ENCODE measurements around the gene FRY. TPM values are rescaled to one million over a fixed set of nuclear protein-coding genes. Genes with fewer than 3 reads are reported as not detected.

Gene FRY
- total RNA-seq, 2 donors from 2014 or later, result 1.9 to 6.9 TPM

DNA sequence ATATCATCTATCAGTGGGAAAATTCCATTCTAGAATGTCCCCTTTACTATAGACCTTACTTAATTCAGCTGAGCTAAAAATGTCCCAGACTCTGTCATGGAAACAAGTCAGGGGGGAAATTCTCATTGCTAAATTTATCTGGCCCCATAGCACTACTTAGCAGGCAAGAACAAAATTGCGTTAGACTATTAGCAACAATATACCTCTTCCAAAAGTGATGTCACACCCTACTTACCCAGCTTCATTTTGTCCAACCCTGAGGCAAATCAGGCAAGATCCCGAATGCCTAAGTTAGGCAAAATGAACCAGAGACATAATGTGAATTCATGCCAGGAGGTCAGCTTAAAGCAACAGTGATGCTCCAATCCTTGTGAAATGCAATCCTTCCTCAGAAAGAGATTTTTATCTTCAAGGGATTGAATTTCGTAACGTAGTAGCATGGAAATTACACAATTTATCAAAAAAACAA, 93.7 kb downstream of the FRY start:
- Mint-ChIP-seq H3K36me3 (peaks cover 0 to 13% of the 10 kb centered on the region in 2 donors), H3K9me3 (no peaks in the 10 kb centered on the region), H3K27ac (no peak overlapping the region)
- ATAC-seq, result no peak
- DNase-seq (ENCODE audit: low spot score in 2 of 2), result no peak

DNA sequence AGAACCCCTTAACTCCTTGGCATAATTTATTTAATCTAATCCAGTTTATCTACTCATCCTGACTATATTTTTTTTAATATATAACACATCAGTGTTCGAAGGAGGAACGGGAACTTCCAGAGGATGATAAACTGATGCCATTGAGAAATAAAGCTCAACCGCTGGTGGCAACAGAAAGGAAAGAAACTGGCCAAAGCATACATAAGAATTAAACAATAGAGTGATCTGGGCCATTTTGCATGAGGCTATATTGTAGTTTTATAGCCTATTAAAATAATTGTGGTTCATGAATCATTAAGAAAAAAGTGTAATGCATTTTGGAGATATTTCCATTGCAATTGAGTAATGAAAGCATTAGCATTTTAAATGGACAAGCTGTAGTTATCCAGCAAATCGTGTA, 94.2 kb downstream of the FRY start:
- ATAC-seq (no peak), DNase-seq (ENCODE audit: low spot score in 2 of 2) (no peak)
- H3K27ac Mint-ChIP-seq, result no peak overlapping the region
- H3K9me3 Mint-ChIP-seq, result no peaks in the 10 kb centered on the region
- peaks cover 0 to 13% of the 10 kb centered on the region in 2 donors for H3K36me3 Mint-ChIP-seq

DNA sequence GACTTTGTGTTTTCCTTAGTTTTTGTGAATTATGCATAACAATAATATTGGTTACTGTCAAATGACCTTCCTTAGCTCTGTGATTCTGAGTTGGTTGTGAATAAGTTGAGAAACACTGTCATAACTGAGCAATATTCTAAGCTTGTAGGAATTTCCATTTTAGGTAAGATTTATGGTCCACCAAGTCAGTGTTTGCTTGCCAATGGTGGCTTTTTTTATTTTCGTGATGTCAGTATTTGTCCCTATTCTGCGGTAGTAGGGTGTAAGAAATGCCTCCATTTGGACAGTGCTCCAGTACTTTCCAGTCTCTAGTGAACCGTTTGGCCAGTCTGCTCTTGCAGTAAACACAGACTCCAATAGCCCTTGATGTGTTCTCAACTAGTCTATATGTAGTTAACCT, 94.7 kb downstream of the FRY start:
- peaks cover 0 to 9% of the 10 kb centered on the region in 2 donors for H3K36me3 Mint-ChIP-seq
- no peak for ATAC-seq
- H3K27ac Mint-ChIP-seq, result no peak overlapping the region

DNA sequence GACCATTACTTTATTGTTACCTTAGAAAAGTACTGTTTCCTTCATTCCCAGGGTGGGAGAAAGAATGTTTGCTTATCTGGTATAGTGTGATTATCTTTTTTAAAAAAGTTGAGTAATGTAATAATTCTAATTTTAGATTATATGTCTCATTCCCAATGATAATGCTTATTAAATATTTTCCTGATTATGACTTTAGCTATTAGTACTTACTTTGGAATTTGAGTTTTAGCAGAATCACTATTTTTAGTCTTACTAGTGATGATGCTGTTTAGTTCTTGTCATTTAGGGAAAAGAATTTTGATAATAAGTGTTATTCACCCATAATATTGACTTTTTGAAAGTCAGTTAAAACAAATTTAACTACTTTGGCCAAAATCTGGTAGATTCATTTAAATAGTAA, 95.2 kb downstream of the FRY start:
- peaks cover 0 to 7% of the 10 kb centered on the region in 2 donors for H3K36me3 Mint-ChIP-seq
- DNase-seq (ENCODE audit: low spot score in 2 of 2) (no peak), ATAC-seq (no peak)

More for the DNA sequence above, 94.7 kb downstream of the FRY start:
- no peaks in the 10 kb centered on the region for H3K9me3 Mint-ChIP-seq
- no peak for DNase-seq (ENCODE audit: low spot score in 2 of 2)

DNA sequence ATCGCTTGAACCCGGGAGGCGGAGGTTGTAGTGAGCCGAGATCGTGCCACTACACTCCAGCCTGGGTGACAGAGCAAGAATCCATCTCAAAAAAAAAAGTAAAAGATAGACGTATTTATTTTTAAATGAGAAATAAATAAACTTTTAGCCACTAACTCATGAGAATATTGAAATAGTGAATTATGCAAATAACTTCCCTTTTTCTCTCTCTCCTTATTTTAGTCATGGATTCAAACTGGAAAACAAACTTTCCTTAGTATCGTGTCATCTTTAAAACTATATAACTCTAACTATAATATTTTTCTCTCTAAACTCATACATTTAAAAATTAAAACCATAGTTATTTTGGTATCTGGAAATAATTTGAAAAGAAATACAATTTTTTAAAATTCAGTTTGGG, 96.1 kb downstream of the FRY start:
- DNase-seq (ENCODE audit: low spot score in 2 of 2) (no peak), ATAC-seq (no peak)
- Mint-ChIP-seq H3K27ac (no peak overlapping the region), H3K9me3 (no peaks in the 10 kb centered on the region), H3K36me3 (peaks cover 0 to 4% of the 10 kb centered on the region in 2 donors)

More for the DNA sequence above, 95.2 kb downstream of the FRY start:
- no peaks in the 10 kb centered on the region for H3K9me3 Mint-ChIP-seq
- no peak overlapping the region for H3K27ac Mint-ChIP-seq

DNA sequence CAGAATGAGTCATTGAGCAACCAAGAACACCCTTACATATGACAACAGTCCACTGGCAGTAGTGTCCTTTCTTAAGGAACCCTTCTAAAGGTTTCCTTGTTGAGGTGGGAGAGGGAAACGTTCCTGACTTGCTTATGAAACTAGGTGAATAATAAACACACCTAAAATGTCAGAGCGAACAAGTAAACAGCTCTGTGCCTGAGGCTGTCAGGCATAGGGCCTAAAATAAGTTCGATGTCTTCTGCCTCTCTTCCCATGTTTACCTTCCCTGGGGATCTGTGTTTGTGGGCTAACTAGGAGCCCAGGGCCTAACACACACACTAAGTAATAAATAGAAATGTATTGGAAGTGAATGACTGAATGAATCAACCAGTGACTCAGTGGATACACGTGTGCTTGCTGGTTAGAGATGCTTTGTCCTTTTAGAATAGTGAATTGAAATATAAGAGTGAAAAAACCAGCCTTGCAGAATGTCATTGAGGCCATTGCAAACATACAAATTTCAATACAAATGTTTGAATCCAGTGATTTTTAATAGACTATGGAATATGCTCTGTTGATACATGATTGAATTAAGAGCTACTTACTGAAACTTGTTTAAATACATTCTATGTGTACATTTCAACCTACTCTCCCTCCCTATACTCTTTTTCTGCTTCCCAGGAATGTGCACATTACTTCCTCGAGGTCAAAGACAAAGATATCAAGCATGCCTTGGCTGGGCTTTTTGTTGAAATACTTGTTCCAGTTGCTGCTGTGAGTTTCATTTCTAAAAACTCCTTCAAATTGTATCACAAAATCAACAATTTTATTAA, 102.9 kb downstream of the FRY start:
- DNase-seq (ENCODE audit: low spot score in 2 of 2) (no peak), ATAC-seq (no peak)
- H3K36me3 Mint-ChIP-seq, result no peaks in the 10 kb centered on the region
- no peak overlapping the region for H3K27ac Mint-ChIP-seq
- H3K9me3 Mint-ChIP-seq, result no peaks in the 10 kb centered on the region

DNA sequence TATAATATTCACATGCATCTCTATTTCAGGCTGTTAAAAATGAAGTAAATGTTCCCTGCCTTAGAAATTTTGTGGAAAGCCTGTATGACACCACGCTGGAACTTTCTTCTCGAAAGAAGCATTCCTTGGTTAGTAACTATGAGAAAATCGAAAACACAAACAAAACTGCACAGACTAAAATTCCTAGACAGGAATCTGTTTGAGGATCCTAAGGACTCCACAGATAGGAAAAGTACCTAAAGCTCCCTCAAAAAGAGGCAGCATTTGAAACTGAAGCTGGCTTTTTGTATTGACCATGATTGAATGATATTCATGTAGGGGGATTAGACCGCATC, 103.4 kb downstream of the FRY start:
- H3K27ac Mint-ChIP-seq, result no peak overlapping the region
- ATAC-seq (no peak), DNase-seq (ENCODE audit: low spot score in 2 of 2) (no peak)
- no peaks in the 10 kb centered on the region for H3K9me3 Mint-ChIP-seq
- no peaks in the 10 kb centered on the region for H3K36me3 Mint-ChIP-seq

DNA sequence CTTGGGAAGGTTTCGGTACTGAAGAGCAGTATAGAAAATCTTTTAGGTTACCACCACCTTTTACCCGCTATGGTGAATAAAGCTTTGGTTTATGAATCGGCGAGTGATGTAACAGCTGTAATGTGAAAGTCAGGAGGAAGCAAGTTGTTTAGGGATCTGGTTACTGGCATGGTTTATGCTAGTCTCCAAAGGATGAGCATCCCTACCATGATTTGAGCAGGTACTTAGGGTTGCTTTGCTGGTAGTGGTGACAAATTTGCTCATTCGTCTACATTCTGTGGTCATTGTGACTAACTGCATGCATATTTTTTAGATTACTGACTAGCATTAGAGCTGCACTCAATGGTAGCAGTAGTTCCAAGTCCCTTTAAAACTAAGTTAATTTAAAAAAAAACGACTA, 104.1 kb downstream of the FRY start:
- no peak overlapping the region for H3K27ac Mint-ChIP-seq
- ATAC-seq (no peak), DNase-seq (ENCODE audit: low spot score in 2 of 2) (no peak)
- H3K36me3 Mint-ChIP-seq, result no peaks in the 10 kb centered on the region
- no peaks in the 10 kb centered on the region for H3K9me3 Mint-ChIP-seq

DNA sequence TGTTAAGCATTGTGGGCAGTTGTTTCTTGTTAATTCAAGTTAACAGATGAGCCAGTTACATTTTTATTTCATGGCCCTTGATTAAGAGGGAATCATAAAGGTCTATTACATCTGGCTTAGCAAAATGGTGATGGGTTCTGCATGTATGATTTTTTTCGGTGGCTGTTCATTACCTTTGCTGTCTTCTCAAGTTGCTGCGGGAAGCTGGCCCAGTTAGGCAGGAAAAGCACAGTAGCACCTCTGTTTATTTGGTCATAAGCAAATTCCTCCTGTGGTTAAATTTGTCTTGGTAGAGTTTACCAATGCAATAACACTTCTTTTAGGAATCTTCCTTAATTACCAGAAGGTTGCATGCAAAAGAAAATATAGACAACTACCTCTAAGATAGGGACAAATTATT, 104.5 kb downstream of the FRY start:
- H3K36me3 Mint-ChIP-seq, result no peaks in the 10 kb centered on the region
- H3K27ac Mint-ChIP-seq, result no peak overlapping the region
- ATAC-seq (no peak), DNase-seq (ENCODE audit: low spot score in 2 of 2) (no peak)
- no peaks in the 10 kb centered on the region for H3K9me3 Mint-ChIP-seq

DNA sequence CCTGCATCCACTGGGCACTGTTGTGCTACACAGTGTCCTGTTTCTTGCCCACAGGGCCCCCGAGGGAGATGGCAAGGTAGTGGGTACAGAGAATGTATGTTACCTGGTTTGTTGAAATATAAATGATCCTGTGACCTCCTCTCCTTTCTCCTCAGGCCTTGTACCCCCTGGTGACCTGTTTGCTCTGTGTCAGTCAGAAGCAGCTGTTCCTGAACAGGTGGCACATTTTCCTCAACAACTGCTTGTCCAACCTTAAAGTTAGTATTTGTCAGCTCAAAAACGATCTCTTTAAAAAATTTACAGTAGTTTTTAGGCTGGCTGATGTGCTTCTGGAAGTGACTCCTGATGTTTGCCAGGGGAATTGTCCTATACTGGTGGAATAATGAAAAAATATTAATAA, 105.1 kb downstream of the FRY start:
- DNase-seq (ENCODE audit: low spot score in 2 of 2) (no peak), ATAC-seq (no peak)
- no peaks in the 10 kb centered on the region for H3K9me3 Mint-ChIP-seq
- no peak overlapping the region for H3K27ac Mint-ChIP-seq
- H3K36me3 Mint-ChIP-seq, result no peaks in the 10 kb centered on the region

DNA sequence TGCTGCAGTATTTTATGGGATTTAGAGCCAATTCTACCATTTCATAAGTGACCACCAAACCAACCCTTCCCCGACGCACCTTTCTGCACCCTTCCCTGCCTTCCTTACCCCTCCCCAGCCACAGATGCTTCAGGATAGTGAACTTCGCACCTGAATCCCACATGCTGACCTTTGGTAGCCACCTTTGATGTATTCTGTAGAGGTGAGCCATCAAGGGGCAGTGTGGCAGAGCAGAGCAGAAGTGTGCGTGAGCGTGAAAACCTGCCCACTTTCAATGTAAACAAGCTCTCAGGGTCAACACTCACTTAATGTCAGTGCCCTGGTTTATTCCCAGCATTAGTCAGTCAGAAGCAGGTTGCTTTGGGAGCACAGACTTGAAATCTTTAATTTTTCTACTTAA, 107.7 kb downstream of the FRY start:
- ATAC-seq (no peak), DNase-seq (ENCODE audit: low spot score in 2 of 2) (no peak)
- H3K9me3 Mint-ChIP-seq, result no peaks in the 10 kb centered on the region
- no peaks in the 10 kb centered on the region for H3K36me3 Mint-ChIP-seq
- H3K27ac Mint-ChIP-seq, result no peak overlapping the region

DNA sequence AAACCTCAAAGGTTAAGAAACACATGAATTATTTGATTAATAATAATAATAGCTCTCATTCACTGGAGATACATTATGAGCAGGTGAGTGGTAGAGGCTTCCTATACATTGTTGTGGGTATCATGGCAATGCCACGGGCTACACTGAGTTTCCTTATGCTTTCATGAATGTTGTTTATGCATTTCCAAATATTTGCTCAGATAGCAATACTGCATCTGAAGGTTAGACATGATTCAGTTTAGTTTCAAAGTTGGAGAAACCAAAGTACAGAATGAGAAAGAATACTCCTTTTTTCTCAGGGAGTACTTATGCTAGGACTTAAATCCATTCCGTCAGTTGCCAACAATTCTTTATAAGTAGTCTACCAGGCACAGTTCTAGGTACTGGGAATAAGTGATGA, 108.5 kb downstream of the FRY start:
- H3K9me3 Mint-ChIP-seq, result no peaks in the 10 kb centered on the region
- ATAC-seq, result no peak
- DNase-seq (ENCODE audit: low spot score in 2 of 2), result no peak
- H3K36me3 Mint-ChIP-seq, result no peaks in the 10 kb centered on the region
- no peak overlapping the region for H3K27ac Mint-ChIP-seq

DNA sequence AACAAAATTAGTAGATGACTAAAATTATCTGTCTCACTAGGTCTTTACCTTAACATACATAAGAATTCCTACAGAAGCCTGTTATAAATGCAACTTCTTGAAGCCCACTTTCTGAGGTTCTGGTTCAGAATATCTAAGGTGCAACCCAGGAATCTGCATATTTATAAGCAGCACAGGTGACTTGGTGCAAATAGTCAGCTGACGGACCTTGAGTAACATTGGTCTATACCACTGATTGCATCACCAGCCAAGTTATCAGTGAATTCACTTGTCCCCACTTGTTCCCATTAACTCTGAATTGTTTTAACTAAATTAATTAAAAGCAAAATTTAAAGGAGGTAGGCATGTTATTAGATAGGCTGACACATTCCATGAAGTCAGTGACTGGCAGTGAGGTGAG, 109.9 kb downstream of the FRY start:
- ATAC-seq (no peak), DNase-seq (ENCODE audit: low spot score in 2 of 2) (no peak)
- Mint-ChIP-seq H3K27ac (no peak overlapping the region), H3K36me3 (no peaks in the 10 kb centered on the region), H3K9me3 (no peaks in the 10 kb centered on the region)

DNA sequence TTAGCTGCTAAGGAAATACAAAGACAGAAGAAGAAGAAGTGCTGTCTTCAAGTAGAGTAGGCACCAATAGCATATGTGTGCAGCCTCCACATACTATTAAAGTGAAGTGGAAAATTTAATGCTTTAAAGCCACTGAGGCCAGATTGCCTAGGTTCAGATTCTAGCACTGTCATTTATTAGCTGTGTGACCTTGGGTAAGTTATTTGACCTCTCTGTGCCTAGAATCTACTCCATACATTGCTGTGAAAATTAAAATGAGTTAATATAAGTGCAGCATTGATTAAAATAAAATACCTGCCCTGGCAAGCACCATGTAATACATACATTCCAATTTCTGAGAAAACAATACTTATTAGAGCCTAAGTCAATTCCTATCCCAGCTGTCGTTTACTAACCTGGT, 110.5 kb downstream of the FRY start:
- ATAC-seq (no peak), DNase-seq (ENCODE audit: low spot score in 2 of 2) (no peak)
- no peak overlapping the region for H3K27ac Mint-ChIP-seq
- H3K9me3 Mint-ChIP-seq, result no peaks in the 10 kb centered on the region
- H3K36me3 Mint-ChIP-seq, result no peaks in the 10 kb centered on the region

DNA sequence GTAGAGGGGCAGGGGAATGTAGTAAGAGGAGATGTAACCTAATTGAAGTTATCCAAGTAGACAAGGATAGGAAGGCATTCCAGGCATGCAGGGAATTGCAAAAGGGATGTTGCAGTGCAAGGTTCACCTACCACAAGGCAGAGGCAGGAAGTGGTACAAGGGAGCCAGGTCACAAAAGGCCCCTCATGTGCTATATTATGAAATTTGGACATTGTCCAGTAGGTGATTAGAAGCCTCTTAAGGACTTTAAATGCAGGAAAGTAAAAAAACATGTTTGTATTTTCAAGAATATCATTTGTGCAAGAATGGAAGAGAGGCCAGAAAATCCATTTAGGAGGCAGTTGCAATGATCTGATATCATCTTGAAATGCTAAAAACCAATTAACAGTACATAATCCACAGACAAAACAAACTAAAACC, 111.4 kb downstream of the FRY start:
- Mint-ChIP-seq H3K36me3 (no peaks in the 10 kb centered on the region), H3K27ac (no peak overlapping the region), H3K9me3 (no peaks in the 10 kb centered on the region)
- ATAC-seq (no peak), DNase-seq (ENCODE audit: low spot score in 2 of 2) (no peak)

DNA sequence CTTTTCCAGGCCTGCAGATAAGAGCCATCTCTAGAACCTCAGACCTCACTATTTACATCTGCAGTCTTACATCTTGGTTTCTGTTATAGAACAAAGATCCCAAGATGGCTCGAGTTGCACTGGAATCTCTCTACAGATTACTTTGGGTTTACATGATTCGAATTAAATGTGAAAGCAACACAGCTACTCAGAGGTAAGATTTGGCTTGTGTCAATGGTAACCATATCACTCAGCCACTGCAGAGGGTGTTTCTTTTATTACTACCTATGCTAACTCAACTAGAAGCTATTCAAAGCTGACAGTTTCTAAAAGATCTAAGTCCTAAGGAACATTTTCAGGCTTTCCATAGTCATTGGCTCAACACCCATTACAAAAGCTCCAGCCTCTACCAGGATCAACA, 115.6 kb downstream of the FRY start:
- Mint-ChIP-seq H3K36me3 (no peaks in the 10 kb centered on the region), H3K27ac (no peak overlapping the region), H3K9me3 (no peaks in the 10 kb centered on the region)
- peak in 1 of 2 donors; percentile 68 for ATAC-seq
- no peak for DNase-seq (ENCODE audit: low spot score in 2 of 2)

DNA sequence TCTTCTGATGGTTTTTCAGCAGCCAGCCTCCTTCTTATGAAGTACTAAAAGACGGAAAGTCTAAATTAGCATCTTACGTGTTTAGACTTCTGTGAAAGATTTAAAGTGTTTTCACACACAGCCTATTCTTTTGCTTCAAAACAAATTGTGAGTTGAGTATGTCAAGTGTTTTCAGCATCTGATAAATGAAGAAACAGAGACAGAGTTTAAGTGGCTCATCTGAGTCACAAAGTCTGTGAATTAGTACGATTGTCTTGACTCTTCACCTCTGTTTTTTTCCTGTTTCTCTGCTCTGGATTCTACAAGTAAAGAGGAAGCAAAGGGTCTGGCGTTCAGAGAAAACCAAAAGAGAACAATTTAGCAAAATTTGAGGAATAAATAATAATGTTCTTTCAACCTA, 116.4 kb downstream of the FRY start:
- ATAC-seq (peak in 1 of 2 donors; percentile 26), DNase-seq (ENCODE audit: low spot score in 2 of 2) (no peak)
- no peaks in the 10 kb centered on the region for H3K9me3 Mint-ChIP-seq
- H3K27ac Mint-ChIP-seq, result no peak overlapping the region
- no peaks in the 10 kb centered on the region for H3K36me3 Mint-ChIP-seq

DNA sequence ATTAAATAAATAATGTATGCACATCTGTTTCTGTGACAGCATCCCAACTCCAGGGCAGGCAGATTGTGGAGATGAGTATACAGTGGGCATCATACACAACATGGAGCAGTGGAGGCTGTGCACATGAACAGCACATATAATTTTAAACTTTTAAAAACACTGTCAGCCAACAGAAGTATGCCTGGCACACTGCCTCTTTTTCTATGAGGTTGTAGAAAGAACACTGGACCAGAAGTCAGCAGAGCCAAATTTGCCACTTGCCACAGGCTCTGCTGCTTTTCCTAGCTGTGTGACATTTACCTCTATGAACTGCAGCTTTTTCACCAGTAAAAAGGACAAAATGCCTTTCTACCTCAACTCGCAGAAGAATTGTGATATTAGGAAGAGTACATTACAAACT, 118.7 kb downstream of the FRY start:
- Mint-ChIP-seq H3K27ac (peak overlapping the region in 1 of 2 donors; percentile 9), H3K36me3 (no peaks in the 10 kb centered on the region), H3K9me3 (no peaks in the 10 kb centered on the region)
- DNase-seq (ENCODE audit: low spot score in 2 of 2), result no peak
- no peak for ATAC-seq
